Neuronal stem cell (in vitro differentiated cells): Measurements from ENCODE around the gene HIRIP3.

Source experiments
- DNase-seq: peaks from one replicate; pipeline ENCODE4 v3.0.0-alpha.2; 2013; ENCODE audit warnings: low spot score
- H2AFZ ChIP-seq: one replicate; pipeline ENCODE4 v1.6.1; 2013; ENCODE audit warnings: mild to moderate bottlenecking, low read length, inconsistent platforms
- H2AK5ac ChIP-seq: 2 replicates; pipeline ENCODE4 v1.6.1; 2013; ENCODE audit warnings: low read depth, mild to moderate bottlenecking, inconsistent platforms, low read length, moderate library complexity, mixed read lengths
- H2BK120ac ChIP-seq: 2 replicates; pipeline ENCODE4 v1.6.1; 2013; ENCODE audit warnings: low read depth, mild to moderate bottlenecking, inconsistent platforms, low read length, moderate library complexity, mixed read lengths
- H2BK12ac ChIP-seq: one replicate; pipeline ENCODE4 v1.6.1; 2013; ENCODE audit warnings: low read length, inconsistent platforms
- H2BK15ac ChIP-seq: 2 replicates; pipeline ENCODE4 v1.6.1; 2013; ENCODE audit warnings: mild to moderate bottlenecking, low read length, inconsistent platforms, mixed read lengths
- H2BK5ac ChIP-seq: one replicate; pipeline ENCODE4 v1.6.1; 2013; ENCODE audit warnings: inconsistent platforms, mild to moderate bottlenecking, low read length, moderate library complexity
- H3K14ac ChIP-seq: one replicate; pipeline ENCODE4 v1.6.1; 2013; ENCODE audit warnings: low read length, inconsistent platforms
- H3K18ac ChIP-seq: 2 replicates; pipeline ENCODE4 v1.6.1; 2013; ENCODE audit warnings: low read length, inconsistent platforms
- H3K23ac ChIP-seq: 2 replicates; pipeline ENCODE4 v1.6.1; 2013; ENCODE audit warnings: low read depth, mild to moderate bottlenecking, mixed read lengths, low read length, inconsistent platforms; ENCODE audit not compliant: poor library complexity
- H3K27ac ChIP-seq: replicated peaks from 3 replicates; pipeline ENCODE4 v1.5.1; 2013; ENCODE audit warnings: low read length, inconsistent platforms
- H3K27me3 ChIP-seq, 3 experiments: 2 replicates each; pipeline ENCODE4 v1.6.1; 2013; ENCODE audit warnings: low read length in 3 of 3, mild to moderate bottlenecking in 2 of 3, inconsistent platforms in 1 of 3, low read depth in 1 of 3, mixed read lengths in 1 of 3, moderate library complexity in 1 of 3; ENCODE audit not compliant: control insufficient read depth in 3 of 3, insufficient read depth in 3 of 3
- H3K36me3 ChIP-seq, 2 donors: replicated peaks in 1 of 2; 2 replicates each; pipeline ENCODE4 v1.6.1; 2013; ENCODE audit warnings: low read length in 2 of 2; ENCODE audit not compliant: control insufficient read depth in 2 of 2, insufficient read depth in 2 of 2
- H3K4ac ChIP-seq: 2 replicates; pipeline ENCODE4 v1.6.1; 2013; ENCODE audit warnings: inconsistent platforms, mild to moderate bottlenecking, low read length, moderate library complexity
- H3K4me1 ChIP-seq, 2 donors: 1 replicate in 1 of 2; 2 replicates in 1 of 2; pipeline ENCODE4 v1.6.1; 2013; ENCODE audit warnings: low read length in 2 of 2, low read depth in 1 of 2; ENCODE audit not compliant: control insufficient read depth in 2 of 2, insufficient read depth in 1 of 2
- H3K4me2 ChIP-seq: one replicate; pipeline ENCODE4 v1.6.1; 2013; ENCODE audit warnings: mild to moderate bottlenecking, low read length, inconsistent platforms; ENCODE audit not compliant: insufficient read depth, poor library complexity, severe bottlenecking
- H3K4me3 ChIP-seq, 2 donors: 2 replicates each; pipeline ENCODE4 v1.5.1; 2013; ENCODE audit warnings: low read length in 2 of 2, mild to moderate bottlenecking in 2 of 2, inconsistent platforms in 1 of 2, moderate library complexity in 1 of 2
- H3K79me1 ChIP-seq: one replicate; pipeline ENCODE4 v1.6.1; 2013; ENCODE audit warnings: low read depth, mild to moderate bottlenecking, inconsistent platforms, low read length, moderate library complexity
- H3K9ac ChIP-seq: one replicate; pipeline ENCODE4 v1.6.1; 2013; ENCODE audit warnings: mild to moderate bottlenecking, low read depth, low read length, inconsistent platforms; ENCODE audit not compliant: poor library complexity
- H3K9me3 ChIP-seq, 2 donors: replicated peaks in 1 of 2; 2 replicates each; pipeline versions ENCODE3 to v1.6.1; 2013; ENCODE audit warnings: low read length in 2 of 2, mild to moderate bottlenecking in 2 of 2, inconsistent platforms in 1 of 2, low read depth in 1 of 2, mixed read lengths in 1 of 2, moderate library complexity in 1 of 2; ENCODE audit not compliant: control insufficient read depth in 2 of 2, insufficient read depth in 1 of 2
- H4K8ac ChIP-seq: one replicate; pipeline ENCODE4 v1.6.1; 2013; ENCODE audit warnings: low read depth, mild to moderate bottlenecking, inconsistent platforms, low read length, moderate library complexity
- H4K91ac ChIP-seq: one replicate; pipeline ENCODE4 v1.6.1; 2013; ENCODE audit warnings: low read length, low read depth, mild to moderate bottlenecking, inconsistent platforms; ENCODE audit not compliant: poor library complexity
- WGBS, 2 donors: extraction: QIAGEN DNeasy Blood & Tissue Kit; methylation state at CpG; one replicate each; pipeline ENCODE4 v1.1.7; 2013; ENCODE audit warnings: missing lambda C conversion rate in 2 of 2, mixed read lengths in 1 of 2; ENCODE audit not compliant: insufficient read length in 2 of 2, insufficient replicate concordance in 1 of 2; ENCODE audit errors: extremely low coverage in 2 of 2; 5-methylcytosine and 5-hydroxymethylcytosine counted together

Gene HIRIP3

DNA sequence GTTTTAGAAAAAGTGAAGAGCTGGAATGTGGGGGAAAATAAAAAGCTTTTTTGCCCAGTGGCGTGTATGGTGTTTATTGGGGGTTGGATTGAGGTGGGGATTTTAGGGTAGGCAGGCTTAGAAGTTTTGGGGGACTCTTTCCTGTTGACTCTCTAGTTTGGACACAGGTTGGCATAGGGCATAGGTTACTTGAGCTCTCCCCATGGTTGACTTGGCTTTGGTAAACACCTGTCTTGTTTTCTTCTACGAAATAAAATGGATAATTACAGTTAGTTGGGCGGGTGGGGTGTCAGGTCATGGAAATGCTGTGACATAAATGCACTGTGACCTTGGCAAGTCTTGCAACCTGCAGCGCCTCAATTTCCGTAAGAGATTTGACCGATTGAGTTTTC lies 22.4 kb downstream of the HIRIP3 start:
- H2BK120ac ChIP-seq = no peak overlapping the region
- no peak overlapping the region for H3K4me2 ChIP-seq
- no peak overlapping the region for H3K14ac ChIP-seq
- no peak overlapping the region for H3K9ac ChIP-seq
- peaks cover 9 to 10% of the 10 kb centered on the region in 2 donors for H3K9me3 ChIP-seq
- H2BK12ac ChIP-seq = no peak overlapping the region
- H2AK5ac ChIP-seq = no peak overlapping the region
- no peak overlapping the region for H2BK15ac ChIP-seq
- H2AFZ ChIP-seq = peak overlapping the region; percentile 64
- peak overlapping the region; percentile 32 for H3K27ac ChIP-seq
- DNase-seq = no peak
- H3K36me3 ChIP-seq = peaks cover 16 to 51% of the 10 kb centered on the region in 2 donors
- H3K4me3 ChIP-seq = no peak overlapping the region
- WGBS, 2 donors = 100% methylated on average over 1 of the region's 6 CpGs; no CpG with 5 or more reads in 1 of the 2 donors
- H4K8ac ChIP-seq = no peak overlapping the region
- H3K23ac ChIP-seq = no peak overlapping the region
- H3K79me1 ChIP-seq = peaks cover 11% of the 10 kb centered on the region
- H3K4me1 ChIP-seq = peaks cover 18 to 23% of the 10 kb centered on the region in 2 donors
- no peak overlapping the region for H4K91ac ChIP-seq
- no peak overlapping the region for H2BK5ac ChIP-seq
- H3K27me3 ChIP-seq = no peaks in the 10 kb centered on the region
- H3K4ac ChIP-seq = no peak overlapping the region
- no peak overlapping the region for H3K18ac ChIP-seq

DNA sequence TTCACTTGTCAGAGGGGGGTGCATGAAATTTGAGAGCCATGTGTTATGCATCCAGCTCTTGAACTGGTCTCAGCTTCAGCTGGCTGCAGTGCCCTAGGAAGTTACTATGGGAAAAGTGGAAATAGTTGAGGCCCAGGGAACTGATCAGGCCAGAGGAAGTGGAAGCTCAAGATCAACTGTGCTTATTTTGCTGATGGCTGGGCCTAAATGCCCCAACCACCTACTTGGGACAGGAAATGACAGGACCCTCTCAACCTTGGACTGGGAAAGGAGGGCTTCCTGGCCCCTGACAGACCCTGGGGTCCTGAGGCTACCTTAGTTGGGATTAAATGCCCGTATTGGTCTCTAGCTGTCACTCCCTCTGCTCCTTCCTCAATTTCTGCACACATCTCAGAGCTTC lies 22.9 kb downstream of the HIRIP3 start:
- Histone ChIP-seq H3K9me3 (peaks cover 9 to 10% of the 10 kb centered on the region in 2 donors), H4K91ac (no peak overlapping the region), H4K8ac (no peak overlapping the region), H2BK120ac (no peak overlapping the region), H3K27ac (no peak overlapping the region), H2BK5ac (no peak overlapping the region), H3K36me3 (peaks cover 15 to 49% of the 10 kb centered on the region in 2 donors), H3K79me1 (peaks cover 10% of the 10 kb centered on the region), H3K14ac (no peak overlapping the region), H2AK5ac (peak overlapping the region; percentile 25), H3K23ac (no peak overlapping the region), H3K27me3 (no peaks in the 10 kb centered on the region), H3K18ac (no peak overlapping the region), H2AFZ (no peak overlapping the region), H3K4me2 (no peak overlapping the region), H3K4me1 (peaks cover 18 to 23% of the 10 kb centered on the region in 2 donors), H2BK15ac (no peak overlapping the region), H3K4me3 (no peak overlapping the region), H2BK12ac (no peak overlapping the region), H3K9ac (no peak overlapping the region), H3K4ac (no peak overlapping the region)
- no CpG with 5 or more reads among the region's 1 CpG for WGBS, 2 donors
- no peak for DNase-seq

- Histone ChIP-seq H3K36me3 (peaks cover 15 to 42% of the 10 kb centered on the region in 2 donors), H3K79me1 (peaks cover 10% of the 10 kb centered on the region), H4K8ac (no peak overlapping the region), H3K23ac (no peak overlapping the region), H3K18ac (no peak overlapping the region), H2BK15ac (no peak overlapping the region), H4K91ac (no peak overlapping the region), H2AK5ac (no peak overlapping the region), H3K14ac (no peak overlapping the region), H3K9ac (no peak overlapping the region), H3K4me1 (peaks cover 16 to 17% of the 10 kb centered on the region in 2 donors), H3K27ac (no peak overlapping the region), H3K27me3 (no peaks in the 10 kb centered on the region), H3K9me3 (peaks cover 9 to 10% of the 10 kb centered on the region in 2 donors), H2BK5ac (no peak overlapping the region), H2BK12ac (no peak overlapping the region), H3K4me3 (no peak overlapping the region), H3K4me2 (no peak overlapping the region), H3K4ac (no peak overlapping the region), H2BK120ac (no peak overlapping the region), H2AFZ (no peak overlapping the region)
- WGBS, 2 donors = no CpG with 5 or more reads among the region's 8 CpGs
- DNase-seq = no peak
Observed at GRCh38 chr16:29971304-29971703, 24.1 kb downstream of the HIRIP3 start.

- Histone ChIP-seq H3K4me1 (no peaks in the 10 kb centered on the region), H3K9me3 (peaks cover 8 to 10% of the 10 kb centered on the region in 2 donors), H3K27me3 (no peaks in the 10 kb centered on the region), H4K8ac (no peak overlapping the region), H2BK12ac (no peak overlapping the region), H3K36me3 (peaks cover 17 to 54% of the 10 kb centered on the region in 2 donors), H3K79me1 (no peaks in the 10 kb centered on the region), H2BK5ac (no peak overlapping the region), H3K4ac (no peak overlapping the region), H4K91ac (no peak overlapping the region), H3K4me2 (no peak overlapping the region), H2BK15ac (no peak overlapping the region), H3K4me3 (no peak overlapping the region), H3K14ac (no peak overlapping the region), H2AK5ac (no peak overlapping the region), H3K23ac (no peak overlapping the region), H2BK120ac (no peak overlapping the region), H3K9ac (no peak overlapping the region), H3K18ac (no peak overlapping the region), H2AFZ (no peak overlapping the region), H3K27ac (no peak overlapping the region)
- WGBS, 2 donors = no CpG with 5 or more reads among the region's 4 CpGs
- no peak for DNase-seq
Observed at GRCh38 chr16:29968205-29968604, 27.2 kb downstream of the HIRIP3 start.
